ENCODE results near the gene TNS4.

- TF ChIP-seq RAD21 (IDR thresholded peaks at IDR 0.05; ENCODE audit: low read length) (no peak), POLR2A (IDR thresholded peaks at IDR 0.05; ENCODE audit: low read depth, low read length) (no peak), RCOR1 (IDR thresholded peaks at IDR 0.05; ENCODE audit: insufficient replicate concordance, low read length) (no peak), BHLHE40 (IDR thresholded peaks at IDR 0.05; ENCODE audit: low read depth, low read length) (no peak), MXI1 (IDR thresholded peaks at IDR 0.05; ENCODE audit: borderline replicate concordance, low read depth, low read length) (no peak), CEBPB (IDR thresholded peaks at IDR 0.05; ENCODE audit: low read depth, low read length) (no peak), NFE2L2 (IDR thresholded peaks at IDR 0.05; ENCODE audit: low read depth, low read length) (no peak), MAFK (IDR thresholded peaks at IDR 0.05; ENCODE audit: low read depth, low read length) (no peak), SMC3 (IDR thresholded peaks at IDR 0.05; ENCODE audit: low read depth, low read length) (no peak), USF2 (IDR thresholded peaks at IDR 0.05; ENCODE audit: low read depth, low read length) (no peak), MAZ (IDR thresholded peaks at IDR 0.05; ENCODE audit: borderline replicate concordance, low read depth, low read length) (no peak), RFX5 (IDR thresholded peaks at IDR 0.05; ENCODE audit: low read depth, low read length) (no peak), CHD1 (IDR thresholded peaks at IDR 0.05; ENCODE audit: low read depth, low read length) (no peak)
- TF ChIP-seq, protein P1, sequence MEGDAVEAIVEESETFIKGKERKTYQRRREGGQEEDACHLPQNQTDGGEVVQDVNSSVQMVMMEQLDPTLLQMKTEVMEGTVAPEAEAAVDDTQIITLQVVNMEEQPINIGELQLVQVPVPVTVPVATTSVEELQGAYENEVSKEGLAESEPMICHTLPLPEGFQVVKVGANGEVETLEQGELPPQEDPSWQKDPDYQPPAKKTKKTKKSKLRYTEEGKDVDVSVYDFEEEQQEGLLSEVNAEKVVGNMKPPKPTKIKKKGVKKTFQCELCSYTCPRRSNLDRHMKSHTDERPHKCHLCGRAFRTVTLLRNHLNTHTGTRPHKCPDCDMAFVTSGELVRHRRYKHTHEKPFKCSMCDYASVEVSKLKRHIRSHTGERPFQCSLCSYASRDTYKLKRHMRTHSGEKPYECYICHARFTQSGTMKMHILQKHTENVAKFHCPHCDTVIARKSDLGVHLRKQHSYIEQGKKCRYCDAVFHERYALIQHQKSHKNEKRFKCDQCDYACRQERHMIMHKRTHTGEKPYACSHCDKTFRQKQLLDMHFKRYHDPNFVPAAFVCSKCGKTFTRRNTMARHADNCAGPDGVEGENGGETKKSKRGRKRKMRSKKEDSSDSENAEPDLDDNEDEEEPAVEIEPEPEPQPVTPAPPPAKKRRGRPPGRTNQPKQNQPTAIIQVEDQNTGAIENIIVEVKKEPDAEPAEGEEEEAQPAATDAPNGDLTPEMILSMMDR (conservative IDR thresholded peaks at IDR 0.05; ENCODE audit: low read depth, low read length) = no peak
Observed at GRCh38 chr17:40427002-40427491, 74.4 kb downstream of the TNS4 start.
